CD1c-positive myeloid dendritic cell (primary cell): ENCODE results near the gene PPP2R2B.
A peak's percentile ranks its signal among the peaks of the same experiment; 100 is the strongest.

Experiments used
- DNase-seq: peaks from one replicate; pipeline ENCODE4 v3.0.0-alpha.2; 2016; ENCODE audit errors: extremely low spot score

Gene PPP2R2B

GRCh38 chr5:146785065-146785464, 93.5 kb downstream of the PPP2R2B start:
- DNase-seq = peak; percentile 6

- DNase-seq = no peak
Measured at GRCh38 chr5:146781157-146781556, 97.4 kb downstream of the PPP2R2B start.

- DNase-seq = no peak
Measured at GRCh38 chr5:146779211-146779869, 99.2 kb downstream of the PPP2R2B start.

- no peak for DNase-seq
Measured at GRCh38 chr5:146778795-146779194, 99.8 kb downstream of the PPP2R2B start.

- no peak for DNase-seq
Measured at GRCh38 chr5:146778261-146778660, 100.3 kb downstream of the PPP2R2B start.

- no peak for DNase-seq
Measured at GRCh38 chr5:146772881-146773466, 105.6 kb downstream of the PPP2R2B start.

GRCh38 chr5:146770980-146771379, 107.6 kb downstream of the PPP2R2B start:
- DNase-seq = no peak

GRCh38 chr5:146770546-146770945, 108.0 kb downstream of the PPP2R2B start:
- no peak for DNase-seq

- no peak for DNase-seq
Measured at GRCh38 chr5:146767534-146767933, 111.0 kb downstream of the PPP2R2B start.

GRCh38 chr5:146766013-146766412, 112.5 kb downstream of the PPP2R2B start:
- no peak for DNase-seq

- DNase-seq = no peak
Measured at GRCh38 chr5:146765089-146765832, 113.3 kb downstream of the PPP2R2B start.

GRCh38 chr5:146762830-146763229, 115.7 kb downstream of the PPP2R2B start:
- DNase-seq = no peak

- no peak for DNase-seq
Measured at GRCh38 chr5:146761811-146762210, 116.7 kb downstream of the PPP2R2B start.

GRCh38 chr5:146758938-146759337, 119.6 kb downstream of the PPP2R2B start:
- no peak for DNase-seq

GRCh38 chr5:146758076-146758475, 120.5 kb downstream of the PPP2R2B start:
- DNase-seq = no peak

GRCh38 chr5:146756546-146756945, 122.0 kb downstream of the PPP2R2B start:
- no peak for DNase-seq

GRCh38 chr5:146755793-146756192, 122.8 kb downstream of the PPP2R2B start:
- no peak for DNase-seq

- no peak for DNase-seq
Measured at GRCh38 chr5:146754621-146755020, 123.9 kb downstream of the PPP2R2B start.

GRCh38 chr5:146753641-146754040, 124.9 kb downstream of the PPP2R2B start:
- no peak for DNase-seq

- DNase-seq = peak; percentile 26
Measured at GRCh38 chr5:146751781-146752401, 126.7 kb downstream of the PPP2R2B start.

- DNase-seq = no peak
Measured at GRCh38 chr5:146751054-146751453, 127.5 kb downstream of the PPP2R2B start.

GRCh38 chr5:146748533-146748932, 130.0 kb downstream of the PPP2R2B start:
- DNase-seq = no peak
